GM23338 (cell line): ENCODE results near the gene IL22RA2.

Source experiments
- EZH2 ChIP-seq: fragments of 200-600 bp; sonication (generic); IDR thresholded peaks from one replicate; pipeline ENCODE4 v1.8.0; 2017; ENCODE audit warnings: antibody characterized with exemption, mild to moderate bottlenecking, low read depth; ENCODE audit not compliant: unreplicated experiment
- POLR2AphosphoS5 ChIP-seq: IDR thresholded peaks from 2 replicates; pipeline ENCODE4 v1.6.1; 2016; ENCODE audit warnings: antibody characterized with exemption, low read depth
- TF ChIP-seq, protein P1 (sequence below), 2 experiments: fragments of 200-600 bp in 1 of 2; sonication (generic) in 1 of 2; conservative IDR thresholded peaks; 2 replicates each; pipeline versions ENCODE4 v1.5.1 to v1.6.1; 2016 to 2017; ENCODE audit warnings: antibody characterized with exemption in 2 of 2, low read depth in 2 of 2, mild to moderate bottlenecking in 2 of 2, moderate library complexity in 1 of 2

DNA sequence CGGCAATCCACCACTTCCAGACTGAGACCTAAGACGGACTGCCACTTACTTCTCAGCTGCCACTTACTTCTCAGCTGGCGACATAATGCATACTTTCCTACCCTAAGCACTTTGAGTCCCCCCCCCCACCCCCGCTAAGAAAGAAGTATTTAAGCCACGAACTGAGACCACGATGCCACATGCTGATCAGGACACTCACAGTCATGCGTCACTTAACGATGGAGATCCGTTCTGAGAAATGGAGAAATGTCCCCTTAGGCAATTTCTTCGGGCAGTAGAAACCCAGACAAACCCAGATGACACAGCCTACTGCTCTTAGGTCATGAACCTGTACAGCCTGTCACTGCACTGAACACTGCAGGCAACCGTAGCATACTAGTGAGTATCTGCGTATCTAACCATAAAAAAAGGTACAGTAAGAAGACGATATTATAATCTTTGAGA lies 45.1 kb upstream of the IL22RA2 start:
- TF ChIP-seq, protein P1, sequence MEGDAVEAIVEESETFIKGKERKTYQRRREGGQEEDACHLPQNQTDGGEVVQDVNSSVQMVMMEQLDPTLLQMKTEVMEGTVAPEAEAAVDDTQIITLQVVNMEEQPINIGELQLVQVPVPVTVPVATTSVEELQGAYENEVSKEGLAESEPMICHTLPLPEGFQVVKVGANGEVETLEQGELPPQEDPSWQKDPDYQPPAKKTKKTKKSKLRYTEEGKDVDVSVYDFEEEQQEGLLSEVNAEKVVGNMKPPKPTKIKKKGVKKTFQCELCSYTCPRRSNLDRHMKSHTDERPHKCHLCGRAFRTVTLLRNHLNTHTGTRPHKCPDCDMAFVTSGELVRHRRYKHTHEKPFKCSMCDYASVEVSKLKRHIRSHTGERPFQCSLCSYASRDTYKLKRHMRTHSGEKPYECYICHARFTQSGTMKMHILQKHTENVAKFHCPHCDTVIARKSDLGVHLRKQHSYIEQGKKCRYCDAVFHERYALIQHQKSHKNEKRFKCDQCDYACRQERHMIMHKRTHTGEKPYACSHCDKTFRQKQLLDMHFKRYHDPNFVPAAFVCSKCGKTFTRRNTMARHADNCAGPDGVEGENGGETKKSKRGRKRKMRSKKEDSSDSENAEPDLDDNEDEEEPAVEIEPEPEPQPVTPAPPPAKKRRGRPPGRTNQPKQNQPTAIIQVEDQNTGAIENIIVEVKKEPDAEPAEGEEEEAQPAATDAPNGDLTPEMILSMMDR (conservative IDR thresholded peaks at IDR 0.05; ENCODE audit: low read depth in 2 of 2) = no peak
- no peak for TF ChIP-seq EZH2
- no peak for TF ChIP-seq POLR2AphosphoS5
